ENCODE results near the gene USP2.

The USP2 gene

DNA sequence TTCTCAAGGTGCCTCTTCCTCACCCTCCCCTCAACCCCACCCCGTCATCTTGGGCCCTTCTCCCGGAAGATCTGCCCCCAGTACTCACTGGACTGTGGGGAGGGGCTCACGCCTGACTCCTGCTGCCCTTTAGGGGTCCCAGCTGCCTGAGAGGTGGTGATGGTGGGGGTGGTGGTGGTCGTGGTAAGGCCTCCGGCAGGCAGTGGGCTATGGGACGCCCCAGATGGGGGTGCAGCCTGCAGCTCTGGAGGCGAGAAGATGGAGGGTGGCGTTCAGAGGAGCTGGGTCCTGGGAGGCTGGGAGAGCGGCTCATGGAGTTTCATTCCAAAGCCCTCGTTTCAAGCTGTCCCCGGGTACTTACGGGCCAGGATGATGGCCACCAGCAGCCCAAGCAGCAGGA lies 35.8 kb downstream of the USP2 start:
- H3K4me3 ChIP-seq (ENCODE audit: low read length) = no peak overlapping the region
- TF ChIP-seq, protein P1, sequence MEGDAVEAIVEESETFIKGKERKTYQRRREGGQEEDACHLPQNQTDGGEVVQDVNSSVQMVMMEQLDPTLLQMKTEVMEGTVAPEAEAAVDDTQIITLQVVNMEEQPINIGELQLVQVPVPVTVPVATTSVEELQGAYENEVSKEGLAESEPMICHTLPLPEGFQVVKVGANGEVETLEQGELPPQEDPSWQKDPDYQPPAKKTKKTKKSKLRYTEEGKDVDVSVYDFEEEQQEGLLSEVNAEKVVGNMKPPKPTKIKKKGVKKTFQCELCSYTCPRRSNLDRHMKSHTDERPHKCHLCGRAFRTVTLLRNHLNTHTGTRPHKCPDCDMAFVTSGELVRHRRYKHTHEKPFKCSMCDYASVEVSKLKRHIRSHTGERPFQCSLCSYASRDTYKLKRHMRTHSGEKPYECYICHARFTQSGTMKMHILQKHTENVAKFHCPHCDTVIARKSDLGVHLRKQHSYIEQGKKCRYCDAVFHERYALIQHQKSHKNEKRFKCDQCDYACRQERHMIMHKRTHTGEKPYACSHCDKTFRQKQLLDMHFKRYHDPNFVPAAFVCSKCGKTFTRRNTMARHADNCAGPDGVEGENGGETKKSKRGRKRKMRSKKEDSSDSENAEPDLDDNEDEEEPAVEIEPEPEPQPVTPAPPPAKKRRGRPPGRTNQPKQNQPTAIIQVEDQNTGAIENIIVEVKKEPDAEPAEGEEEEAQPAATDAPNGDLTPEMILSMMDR (conservative IDR thresholded peaks at IDR 0.05; ENCODE audit: low read length) = no peak
- DNase-seq (ENCODE audit: low read depth) = no peak

DNA sequence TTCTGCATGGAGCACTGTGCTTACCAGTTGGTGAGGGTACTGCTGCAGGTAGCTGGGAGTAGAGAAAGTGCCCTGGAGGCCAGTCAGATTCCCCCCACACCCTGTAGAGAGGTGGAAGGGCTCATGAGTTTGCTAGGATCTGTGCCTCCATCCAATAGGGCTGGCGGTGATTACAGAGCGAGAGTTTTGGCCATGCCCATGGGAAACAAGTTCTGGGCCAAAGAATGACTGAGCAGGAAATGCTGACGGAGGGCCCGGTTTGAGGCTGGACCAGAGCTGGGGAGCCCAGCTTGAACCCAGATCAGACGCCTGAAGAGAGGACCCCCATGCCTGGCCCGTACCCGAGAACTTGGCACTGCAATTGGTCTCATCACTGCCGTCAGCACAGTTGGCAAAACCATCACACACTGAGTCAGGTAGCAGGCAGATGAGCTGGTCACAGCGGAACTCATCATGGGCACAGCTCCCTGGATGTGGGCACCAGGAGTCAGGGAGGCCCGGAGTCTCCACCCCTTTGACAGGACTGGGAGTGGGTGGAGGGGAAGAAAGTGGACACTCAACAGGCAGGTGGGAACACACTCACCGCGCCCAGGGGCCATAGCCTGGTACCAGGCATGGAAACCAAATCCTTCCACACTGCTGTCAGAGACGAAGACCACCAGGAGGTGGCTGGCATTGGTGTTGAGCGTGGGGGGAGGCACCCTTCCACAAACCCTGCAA lies 37.0 kb downstream of the USP2 start:
- no peak overlapping the region for H3K4me3 ChIP-seq (ENCODE audit: low read length)
- DNase-seq (ENCODE audit: low read depth) = no peak
- TF ChIP-seq, protein P1 (conservative IDR thresholded peaks at IDR 0.05; ENCODE audit: low read length) = no peak

DNA sequence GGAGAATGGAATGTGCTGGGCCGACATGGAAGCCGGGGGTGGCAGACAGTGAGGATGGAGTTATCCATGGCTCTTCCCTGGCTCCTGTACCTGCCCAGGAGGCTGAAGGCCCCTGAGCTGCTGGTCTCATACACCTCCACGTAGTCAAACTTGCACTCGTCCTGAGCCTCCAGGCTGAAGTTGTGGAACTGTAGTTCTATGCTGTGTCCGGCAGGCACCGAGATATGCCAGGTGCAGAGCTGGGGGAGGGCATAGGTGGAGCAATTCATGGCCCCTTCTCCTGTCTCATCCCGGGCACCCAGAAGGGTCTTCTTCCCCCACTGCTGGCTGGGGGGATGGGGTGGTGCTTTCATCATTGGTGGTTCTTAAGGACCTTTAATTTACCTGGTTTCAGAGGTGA lies 37.8 kb downstream of the USP2 start:
- no peak overlapping the region for H3K4me3 ChIP-seq (ENCODE audit: low read length)
- TF ChIP-seq, protein P1 (conservative IDR thresholded peaks at IDR 0.05; ENCODE audit: low read length) = no peak
- DNase-seq (ENCODE audit: low read depth) = no peak

DNA sequence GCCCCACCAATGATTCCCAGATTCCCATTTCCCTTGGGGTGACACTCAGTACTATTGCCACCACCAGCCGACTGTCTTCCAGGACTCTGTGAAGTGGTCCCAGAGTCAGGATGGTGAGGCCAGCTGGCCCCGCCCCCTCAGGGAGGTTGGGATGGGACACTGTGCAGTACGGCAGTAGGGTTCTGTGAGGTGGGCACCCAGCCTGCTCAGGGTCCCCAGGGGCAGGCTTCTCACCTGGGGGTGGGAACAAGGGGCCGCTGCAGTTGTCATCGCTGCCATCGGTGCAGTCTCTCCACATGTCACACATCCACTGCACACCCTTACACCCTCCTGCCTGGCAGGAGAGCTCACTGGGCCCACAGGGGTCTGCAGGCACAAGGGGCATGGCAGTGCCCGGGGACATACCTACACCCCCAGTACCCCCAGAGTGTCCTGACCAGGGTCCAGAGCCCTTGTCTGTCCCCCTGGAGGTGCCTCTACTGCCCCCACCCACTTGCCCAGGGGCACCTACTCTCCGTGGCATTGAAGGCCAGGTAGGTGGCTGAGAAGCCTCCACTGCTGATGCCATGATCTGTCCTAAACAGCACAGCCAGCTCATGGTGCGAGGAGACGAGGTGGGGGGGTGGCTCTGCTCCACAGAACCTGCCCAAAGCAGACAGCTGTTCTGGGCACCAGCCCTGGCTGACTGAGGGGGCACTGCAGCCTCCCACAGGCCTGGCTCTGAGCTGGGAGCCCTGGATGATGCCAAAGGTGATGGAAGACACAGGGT lies 38.9 kb downstream of the USP2 start:
- H3K4me3 ChIP-seq (ENCODE audit: low read length) = no peak overlapping the region
- no peak for DNase-seq (ENCODE audit: low read depth)
- TF ChIP-seq, protein P1 (conservative IDR thresholded peaks at IDR 0.05; ENCODE audit: low read length) = no peak

DNA sequence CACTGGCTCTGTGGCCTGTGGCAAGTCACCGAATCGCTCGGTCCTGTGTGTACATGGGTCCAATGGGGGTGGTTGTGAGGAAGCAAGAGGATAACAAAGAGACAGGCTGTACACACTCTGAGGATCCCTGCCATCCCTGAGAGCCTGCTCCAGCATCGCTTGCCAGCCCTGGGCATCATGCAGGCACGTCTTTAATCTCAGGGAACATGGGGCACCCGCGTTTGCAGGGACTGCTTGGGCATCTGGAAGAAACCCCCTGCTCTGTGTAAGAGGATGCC lies 39.5 kb downstream of the USP2 start:
- TF ChIP-seq, protein P1 (conservative IDR thresholded peaks at IDR 0.05; ENCODE audit: low read length) = no peak
- H3K4me3 ChIP-seq (ENCODE audit: low read length) = no peak overlapping the region
- DNase-seq (ENCODE audit: low read depth) = no peak

DNA sequence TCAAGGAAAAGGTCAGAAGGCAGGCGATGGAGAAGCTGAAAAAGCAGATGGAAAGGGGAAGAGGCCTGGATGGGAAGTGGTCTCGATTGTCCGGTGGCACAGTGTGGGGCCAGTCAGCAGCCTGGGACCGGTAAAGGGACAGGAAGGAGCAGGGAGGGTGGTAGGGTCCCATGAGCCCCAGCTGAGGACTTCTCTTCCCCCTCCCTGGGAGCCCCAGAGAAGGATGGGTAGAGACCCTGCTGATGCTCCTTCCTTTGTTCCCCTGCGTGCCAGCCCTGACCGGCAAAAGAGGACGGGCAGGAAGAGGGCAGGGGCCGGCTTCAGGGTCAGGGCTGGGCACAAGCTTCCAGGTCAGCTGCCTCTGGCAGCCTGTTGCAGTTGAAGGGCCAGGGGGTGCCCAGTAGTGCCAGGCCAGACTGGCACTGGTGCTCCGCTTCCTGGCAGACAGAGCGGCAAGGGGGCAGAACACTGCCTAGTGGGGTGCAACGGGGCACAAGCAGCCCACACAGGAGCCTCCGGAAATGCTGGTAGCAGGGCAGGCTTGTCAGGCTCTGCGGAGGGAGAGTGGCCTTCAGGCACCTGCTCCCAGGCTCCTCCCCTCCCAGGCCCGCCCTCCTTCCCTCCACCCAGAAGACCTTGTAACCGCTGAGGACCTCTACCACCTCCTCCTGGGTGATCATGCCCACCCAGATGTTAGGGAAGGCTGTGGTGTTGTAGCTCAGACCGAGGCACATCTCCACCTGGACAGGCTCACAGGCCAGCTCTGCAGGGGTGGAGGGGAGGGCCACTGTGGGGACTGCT lies 40.1 kb downstream of the USP2 start:
- H3K4me3 ChIP-seq (ENCODE audit: low read length) = peak overlapping the region; percentile 71
- TF ChIP-seq, protein P1 (conservative IDR thresholded peaks at IDR 0.05; ENCODE audit: low read length) = no peak
- DNase-seq (ENCODE audit: low read depth) = no peak

All from AG10803 (cell line).